Embryonic facial prominence (tissue), 1 donor: ENCODE data around the gene QSER1.
"Not testable (repeated sequence)": the region's sequence is repeated elsewhere in the genome, so short reads cannot be mapped to it uniquely, and the experiment has no call there.

Experiments
- DNase-seq: peaks from one replicate; pipeline ENCODE4 v3.0.0-alpha.2; 2016; ENCODE audit errors: extremely low spot score

Gene QSER1

DNA sequence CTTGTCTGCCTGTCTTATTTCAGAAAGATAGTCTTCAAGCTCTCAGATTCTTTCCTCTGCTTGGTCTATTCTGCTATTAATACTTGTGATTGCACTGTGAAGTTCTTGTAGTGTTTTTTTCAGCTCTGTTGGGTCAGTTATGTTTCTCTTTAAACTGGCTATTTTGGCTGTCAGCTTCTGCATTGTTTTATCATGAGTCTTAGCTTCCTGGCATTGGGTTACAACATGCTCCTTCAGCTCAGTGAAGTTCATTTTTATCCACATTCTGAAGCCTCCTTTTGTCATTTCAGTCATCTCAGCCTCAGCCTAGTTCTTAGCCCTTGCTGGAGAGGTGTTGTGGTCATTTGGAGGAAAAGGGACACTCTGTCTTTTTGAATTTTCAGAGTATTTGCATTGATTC, 107.6 kb downstream of the QSER1 start:
- DNase-seq = no peak

DNA sequence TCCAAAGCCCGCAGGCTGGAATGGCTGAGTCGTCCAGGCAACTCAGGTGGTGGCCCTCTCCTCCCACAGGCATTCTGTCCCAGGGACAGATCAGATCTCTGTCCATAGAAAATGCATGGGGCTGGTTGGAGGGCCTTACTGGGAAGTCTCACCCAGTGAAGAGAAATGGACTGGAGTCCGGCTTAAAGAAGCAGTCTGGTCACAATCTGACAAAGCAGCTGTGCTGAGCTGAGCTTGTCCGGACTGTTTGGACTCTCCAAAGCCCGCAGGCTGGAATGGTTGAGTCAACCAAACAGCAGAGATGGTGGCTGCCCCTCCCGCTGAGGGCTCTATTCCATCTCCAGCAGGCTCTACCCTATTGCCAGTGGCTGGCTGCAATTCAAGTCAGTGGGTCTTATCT, 108.7 kb downstream of the QSER1 start:
- DNase-seq = no peak

DNA sequence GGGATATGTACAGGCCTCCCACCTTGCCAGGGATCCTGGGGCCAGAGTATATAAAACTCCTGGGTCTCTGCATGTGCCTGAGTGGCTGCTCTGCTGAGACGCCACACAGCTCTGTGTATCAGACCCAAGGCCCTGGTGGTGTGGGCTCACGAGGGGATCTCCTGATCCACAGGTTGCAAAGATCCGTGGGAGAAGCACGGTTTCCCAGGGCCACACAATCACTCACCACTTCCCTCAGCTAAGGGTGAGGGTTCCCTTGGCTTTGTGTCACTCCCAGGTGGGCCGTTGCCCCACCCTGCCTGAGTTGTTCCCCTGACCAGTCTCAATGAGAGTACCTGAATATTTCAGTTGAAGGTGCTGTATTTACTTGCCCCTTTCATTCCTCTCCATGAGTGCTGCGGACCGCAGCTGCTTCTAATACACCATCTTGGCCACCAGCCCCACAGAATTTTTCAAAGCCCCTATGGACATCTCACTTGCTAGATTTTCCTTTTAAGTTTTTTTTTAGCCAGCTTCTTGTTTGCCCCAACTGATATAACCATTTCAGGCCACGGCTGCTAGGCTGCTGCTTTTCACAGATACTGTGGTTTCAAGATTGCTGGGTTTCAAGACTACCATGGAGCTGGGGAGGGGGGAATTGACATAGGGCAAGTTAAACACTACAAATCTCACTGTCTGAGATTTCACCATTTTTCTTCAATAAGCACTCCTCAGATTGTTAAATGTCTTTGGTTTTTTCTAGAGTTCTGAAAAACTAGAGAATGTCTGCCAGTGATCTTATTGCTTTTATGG, 109.3 kb downstream of the QSER1 start:
- DNase-seq = no peak

- no peak for DNase-seq
These were observed 112.6 kb downstream of the QSER1 start for GRCh38 chr11:33005175-33005574.

GRCh38 chr11:33006010-33006409, 113.4 kb downstream of the QSER1 start:
- DNase-seq = no peak

- DNase-seq = no peak
These were observed 121.1 kb downstream of the QSER1 start for GRCh38 chr11:33013755-33014154.

DNA sequence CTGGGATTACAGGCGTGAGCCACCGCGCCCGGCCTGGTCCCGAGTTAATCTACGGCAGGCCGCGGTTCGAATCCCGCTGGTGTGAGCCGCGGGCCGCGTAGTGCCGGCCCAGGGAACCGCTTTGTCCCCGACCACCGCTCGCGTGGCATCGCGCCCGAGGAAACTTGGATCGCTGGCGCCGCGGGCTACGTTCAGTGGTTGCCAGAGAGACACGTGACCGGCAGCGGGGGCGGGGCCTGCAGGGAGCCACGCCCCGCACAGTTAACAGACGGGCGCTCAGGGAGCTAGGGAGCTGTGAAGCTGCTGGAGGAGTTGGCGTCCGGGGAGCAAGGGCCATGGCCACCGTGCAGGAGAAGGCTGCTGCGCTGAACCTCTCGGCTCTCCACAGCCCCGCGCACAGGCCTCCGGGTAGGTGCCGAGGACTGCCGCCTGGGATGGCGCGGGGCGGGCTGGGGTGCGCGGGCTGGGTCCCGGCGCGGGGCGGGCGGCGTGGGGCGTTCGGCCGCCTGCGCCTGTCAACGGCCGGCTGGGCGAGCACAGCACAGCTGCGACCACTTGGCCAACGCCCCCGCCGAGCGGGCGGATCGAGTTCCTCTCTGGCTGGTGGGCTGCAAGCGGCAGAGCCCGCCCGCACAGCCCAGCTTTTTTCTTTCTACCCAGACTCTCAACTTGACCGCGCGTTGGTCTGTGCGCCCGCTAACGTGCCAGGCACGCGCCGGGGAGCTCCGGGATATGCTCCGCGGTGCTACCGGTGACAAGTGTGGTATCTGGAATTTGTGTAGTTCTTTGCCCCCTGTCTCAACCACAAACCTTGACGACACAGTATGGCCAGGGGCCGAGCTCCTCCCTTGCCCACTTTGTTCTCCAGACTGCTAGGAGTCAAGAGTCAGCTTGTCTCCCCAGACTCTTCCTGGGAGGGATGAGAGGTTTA, 123.3 kb downstream of the QSER1 start, which contains the start of gene DEPDC7:
TSS of gene DEPDC7 (plus strand) at position 258 of the 931 bp plus-strand sequence. CDS start at position 336, 78 bp downstream.
- DNase-seq = peak; percentile 72

DNA sequence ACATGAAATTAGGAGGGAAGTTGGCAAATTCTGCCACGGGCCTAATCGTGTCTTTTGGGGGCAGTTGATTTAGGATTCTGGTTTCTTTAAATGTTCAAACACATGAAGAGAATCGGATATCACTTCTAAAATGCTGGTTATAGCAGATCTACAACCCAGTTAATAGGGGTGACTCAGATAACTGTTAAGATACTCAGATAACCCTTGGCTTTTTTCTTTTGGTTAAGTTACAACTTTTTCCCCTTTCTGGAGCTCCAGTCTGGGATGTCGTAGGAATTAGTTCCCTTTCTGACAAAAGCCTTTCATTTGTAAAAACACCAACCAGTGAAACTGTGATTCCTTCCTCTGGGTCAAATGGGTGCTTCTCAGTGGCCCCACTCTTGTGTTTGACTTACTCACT, 124.0 kb downstream of the QSER1 start:
- DNase-seq = no peak

DNA sequence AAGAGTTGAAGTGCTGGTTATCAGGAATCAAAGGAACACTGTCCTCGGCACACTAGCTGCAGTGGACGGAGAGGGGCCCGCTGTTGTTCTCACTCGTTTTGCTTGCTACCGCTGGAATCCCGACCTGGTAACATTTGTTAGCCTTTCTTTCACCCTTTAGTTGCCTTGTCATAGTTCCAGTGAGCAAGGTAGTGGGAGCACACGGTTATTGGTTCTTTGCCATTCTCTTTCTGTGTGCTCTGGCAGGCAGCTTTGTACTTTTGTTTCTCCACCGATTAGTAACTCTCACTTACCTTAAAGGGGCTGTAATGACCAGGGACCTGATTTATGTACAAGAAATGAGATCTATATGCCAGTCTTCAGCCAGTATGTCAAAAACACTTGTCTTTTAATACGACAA, 124.9 kb downstream of the QSER1 start:
- DNase-seq = no peak

DNA sequence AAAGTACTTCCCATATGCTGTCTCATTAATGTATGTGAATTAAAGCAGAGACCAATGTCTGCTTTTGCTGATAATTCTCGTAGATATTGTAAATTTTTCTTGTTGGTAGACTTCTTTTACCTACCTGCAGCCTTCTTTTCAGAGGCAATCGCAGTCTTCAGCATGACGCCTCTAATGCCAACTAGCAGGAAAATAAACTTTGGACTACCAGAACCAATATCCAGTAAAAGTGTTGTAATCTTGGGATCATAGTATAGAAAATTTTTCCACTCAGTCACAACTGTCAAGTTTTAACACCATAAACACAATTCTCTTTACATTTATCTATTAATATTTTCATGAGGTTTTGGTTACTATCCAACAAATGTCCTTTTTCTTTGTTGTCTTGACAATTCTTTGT, 125.4 kb downstream of the QSER1 start:
- no peak for DNase-seq

GRCh38 chr11:33018840-33019239, 126.2 kb downstream of the QSER1 start:
- DNase-seq = no peak

DNA sequence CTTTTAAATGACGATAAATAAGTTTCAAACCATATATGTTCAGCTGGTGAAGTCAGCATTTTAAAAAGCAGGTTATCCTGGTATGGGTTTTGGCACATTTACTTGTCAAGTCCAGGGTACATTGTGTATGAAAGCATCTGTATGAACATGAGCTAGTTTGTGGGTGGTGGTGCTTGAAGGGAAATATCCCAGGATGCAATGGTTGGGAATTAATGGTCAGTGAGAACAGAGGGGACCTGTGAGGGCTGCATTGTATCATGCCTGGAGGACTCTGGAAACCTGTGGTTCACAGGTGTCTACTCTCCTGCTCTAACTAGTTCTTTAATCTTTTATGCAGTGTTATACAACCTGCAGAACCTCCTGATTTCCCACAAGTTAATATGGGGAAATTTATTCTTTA, 128.9 kb downstream of the QSER1 start:
- no peak for DNase-seq

DNA sequence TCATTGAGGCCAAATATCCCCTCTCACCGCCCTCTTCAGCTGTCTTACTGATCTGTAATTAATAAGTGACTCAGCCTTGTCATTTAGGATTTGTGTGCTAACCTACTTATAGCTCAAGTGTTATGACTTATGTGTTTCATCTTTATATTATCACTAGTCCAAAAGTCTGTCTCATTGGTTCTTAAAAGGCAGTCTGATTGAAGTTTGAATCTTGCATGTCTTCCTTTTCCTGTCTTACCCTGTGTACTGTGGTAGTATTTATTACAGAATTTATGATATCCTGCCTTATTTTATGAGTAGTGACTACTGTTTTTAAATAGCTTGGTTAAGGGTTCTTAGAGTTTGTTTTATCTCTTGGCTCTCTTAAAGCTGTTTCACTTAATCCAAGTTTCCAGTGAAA, 129.3 kb downstream of the QSER1 start:
- no peak for DNase-seq

DNA sequence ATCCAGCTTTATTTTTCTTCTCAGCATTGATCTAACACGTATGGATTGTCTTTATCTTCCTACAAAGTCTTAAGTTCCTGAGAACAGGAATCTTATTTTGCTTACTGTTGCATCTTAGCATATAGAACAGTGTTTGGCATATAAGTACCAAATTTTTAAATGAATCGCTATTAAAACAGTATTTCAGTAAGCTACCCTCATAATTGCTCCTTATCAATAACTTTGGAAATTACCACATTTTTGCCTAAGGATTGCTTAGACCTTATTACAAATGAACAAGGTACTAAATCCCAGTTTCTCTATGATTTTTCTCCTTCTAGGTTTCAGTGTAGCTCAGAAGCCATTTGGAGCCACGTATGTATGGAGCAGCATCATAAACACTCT, 132.7 kb downstream of the QSER1 start:
- no peak for DNase-seq

GRCh38 chr11:33027233-33027632, 134.6 kb downstream of the QSER1 start:
- DNase-seq = no peak

GRCh38 chr11:33027846-33028536, 135.4 kb downstream of the QSER1 start:
- no peak for DNase-seq

- DNase-seq = no peak
These were observed 135.9 kb downstream of the QSER1 start for GRCh38 chr11:33028537-33028914.

- DNase-seq = not testable (repeated sequence)
These were observed 136.6 kb downstream of the QSER1 start for GRCh38 chr11:33029218-33029617.
